ENCODE data around the gene ADAMTS13. TPM values are rescaled to one million over a fixed set of nuclear protein-coding genes. Genes with fewer than 3 reads are reported as not detected.

The ADAMTS13 gene
- total and polyA plus RNA-seq, 4 donors: 6.5 to 13.3 (median 10.4) TPM

- no peak for TF ChIP-seq RAD21 (IDR thresholded peaks at IDR 0.05)
- no peak for TF ChIP-seq RXRA (IDR thresholded peaks at IDR 0.05)
- TF ChIP-seq NR2F2 (IDR thresholded peaks at IDR 0.05): no peak
- no peak for TF ChIP-seq CTCF (IDR thresholded peaks at IDR 0.05; ENCODE audit: low read depth, low read length, missing input control)
- TF ChIP-seq EGR1 (IDR thresholded peaks at IDR 0.05; ENCODE audit: low read depth in 2 of 2): no peak
- TF ChIP-seq ATF3 (IDR thresholded peaks at IDR 0.05): no peak
- no peak for TF ChIP-seq MAX (IDR thresholded peaks at IDR 0.05)
- TF ChIP-seq HNF4G (IDR thresholded peaks at IDR 0.05): no peak
- TF ChIP-seq SP1 (IDR thresholded peaks at IDR 0.05): no peak
These were observed 41.9 kb downstream of the ADAMTS13 start (continued) for GRCh38 chr9:133463864-133464615.

GRCh38 chr9:133464638-133465037 lies 42.5 kb downstream of the ADAMTS13 start:
- TF ChIP-seq FOXA2 (IDR thresholded peaks at IDR 0.05) (no peak), NR2F2 (IDR thresholded peaks at IDR 0.05) (no peak), SP1 (IDR thresholded peaks at IDR 0.05) (no peak), HNF4A (conservative IDR thresholded peaks at IDR 0.05) (no peak), MAX (IDR thresholded peaks at IDR 0.05) (no peak), EGR1 (IDR thresholded peaks at IDR 0.05; ENCODE audit: low read depth in 2 of 2) (no peak), RXRA (IDR thresholded peaks at IDR 0.05) (no peak), REST (IDR thresholded peaks at IDR 0.05) (no peak), YY1 (IDR thresholded peaks at IDR 0.05) (no peak), RAD21 (IDR thresholded peaks at IDR 0.05) (no peak), ZBTB33 (IDR thresholded peaks at IDR 0.05) (no peak), TAF1 (conservative IDR thresholded peaks at IDR 0.05) (no peak), HNF4G (IDR thresholded peaks at IDR 0.05) (no peak), JUND (IDR thresholded peaks at IDR 0.05) (no peak), FOXA1 (IDR thresholded peaks at IDR 0.05) (no peak), CTCF (IDR thresholded peaks at IDR 0.05; ENCODE audit: low read depth, low read length, missing input control) (no peak), GABPA (IDR thresholded peaks at IDR 0.05 in 1 of 2, conservative IDR thresholded peaks at IDR 0.05 in 1 of 2) (no peak), ATF3 (IDR thresholded peaks at IDR 0.05) (no peak)
- Histone ChIP-seq H3K27ac (ENCODE audit: low read depth in 1 of 2, low read length in 2 of 2) (no peak overlapping the region), H3K9me3 (ENCODE audit: control insufficient read depth in 4 of 4, low read length in 3 of 4) (no peaks in the 10 kb centered on the region), H3K9ac (ENCODE audit: low read depth in 1 of 2, low read length in 2 of 2) (no peak overlapping the region), H3K36me3 (ENCODE audit: control insufficient read depth in 4 of 4, insufficient read depth in 3 of 4, low read depth in 1 of 4, low read length in 3 of 4) (peaks cover 2 to 18% (median 15%) of the 10 kb centered on the region in 4 donors), H3K4me3 (ENCODE audit: low read depth in 1 of 3, low read length in 3 of 3) (no peak overlapping the region), H3K4me1 (ENCODE audit: control insufficient read depth in 4 of 4, insufficient read depth in 4 of 4, low read length in 3 of 4) (peaks cover 3 to 23% (median 18%) of the 10 kb centered on the region in 4 donors), H3K27me3 (ENCODE audit: control insufficient read depth in 4 of 4, insufficient read depth in 4 of 4, low read length in 3 of 4) (no peaks in the 10 kb centered on the region)
- DNase-seq (ENCODE audit: low spot score): no peak
- 96% methylated on average over 10 of the region's 10 CpGs for WGBS

All from liver (tissue), 9 donors.